Erythroblast (primary cell): ENCODE measurements around the gene PNO1.

Experiments used
- GATA1 ChIP-seq: IDR thresholded peaks from 2 replicates; pipeline ENCODE4 v1.6.1; 2011; ENCODE audit warnings: low read depth, mild to moderate bottlenecking, control low read depth, low read length, moderate library complexity
- POLR2A ChIP-seq: IDR thresholded peaks from 2 replicates; pipeline ENCODE4 v1.6.1; 2011; ENCODE audit warnings: mild to moderate bottlenecking, low read length

DNA sequence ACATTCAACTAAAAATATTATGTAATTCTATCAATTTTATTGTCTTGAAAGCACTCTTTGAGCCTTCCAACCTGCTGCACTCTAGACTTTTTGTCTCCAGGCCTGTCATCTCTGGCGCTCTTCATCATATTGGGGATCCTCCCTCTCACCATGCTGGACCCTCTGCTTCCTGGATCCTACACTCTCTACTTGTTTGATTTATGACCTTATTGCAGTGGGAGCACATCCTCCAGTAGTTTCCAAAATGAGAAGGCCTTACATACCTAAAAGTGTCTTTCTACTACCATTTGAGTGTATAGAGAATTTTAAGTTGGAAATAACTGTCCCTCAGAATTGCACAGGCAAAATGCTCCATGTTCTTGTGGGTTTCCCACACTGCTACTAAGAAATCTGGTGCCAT, 25.2 kb downstream of the PNO1 start:
- TF ChIP-seq POLR2A (no peak), GATA1 (no peak)
